SIG-M5 treated with dmso at 0.1 percent for 504 hours (cell line): ENCODE measurements around the gene TLK1.

Source experiments
- DNase-seq: peaks from one replicate; lab custom pipeline; 2025; ENCODE audit not compliant: unreplicated experiment; lab: John Stamatoyannopoulos, UW

Gene TLK1

GRCh38 chr2:171160119-171160955, at the start of gene TLK1:
TLK1 (minus strand) TSS chr2:171160893; CDS start chr2:171160428, 465 bp downstream.
- peak; percentile 86 for DNase-seq

DNA sequence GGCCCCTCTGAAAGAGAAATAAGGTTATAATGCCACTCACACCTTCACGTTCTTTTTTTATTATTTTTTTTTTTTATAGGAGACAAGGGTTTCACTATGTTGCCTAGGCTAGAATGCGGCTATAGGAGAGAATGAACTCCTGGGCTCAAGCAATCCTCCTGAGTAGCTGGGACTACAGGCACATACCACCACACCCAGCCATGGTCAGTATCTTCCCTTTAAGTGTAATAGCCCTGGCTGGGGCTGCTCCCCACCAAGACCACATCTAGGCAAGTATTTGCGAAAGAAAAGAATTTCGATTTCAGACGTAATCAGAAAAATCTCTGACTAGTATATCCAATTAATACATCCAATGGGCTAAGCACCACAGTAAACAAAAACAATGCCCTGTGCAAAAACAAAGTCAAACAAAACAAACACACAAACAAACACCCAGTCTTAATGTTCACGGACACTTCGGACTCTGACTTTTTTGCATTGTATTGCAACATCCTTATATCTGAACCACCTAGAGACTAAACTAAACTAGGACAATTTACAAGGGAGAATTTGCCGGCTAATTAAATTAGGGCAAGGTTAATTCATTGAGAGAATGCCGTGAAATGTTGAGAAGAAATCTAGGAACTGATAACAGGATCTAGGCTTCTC, 49.6 kb upstream of the TLK1 start:
- no peak for DNase-seq

DNA sequence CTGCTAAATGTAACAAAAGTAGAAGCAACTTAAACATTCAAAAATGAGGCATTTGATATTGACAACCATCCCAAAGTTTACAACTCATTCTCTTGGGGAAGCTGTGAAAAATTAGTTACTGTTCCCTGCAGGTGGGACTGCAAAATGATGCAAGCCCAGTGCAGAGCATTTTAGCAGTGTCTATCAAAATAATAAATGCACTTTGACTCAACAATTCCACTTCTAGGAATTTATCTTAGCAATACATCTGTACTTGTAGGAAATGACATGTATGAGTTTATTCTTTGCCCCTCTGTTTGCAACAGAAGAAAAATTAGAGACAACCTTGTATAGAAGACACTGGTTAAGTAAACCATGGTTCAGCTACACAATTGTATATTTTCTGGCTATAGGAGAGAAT, 48.0 kb upstream of the TLK1 start:
- no peak for DNase-seq

GRCh38 chr2:171206422-171207115, 45.9 kb upstream of the TLK1 start:
- no peak for DNase-seq

DNA sequence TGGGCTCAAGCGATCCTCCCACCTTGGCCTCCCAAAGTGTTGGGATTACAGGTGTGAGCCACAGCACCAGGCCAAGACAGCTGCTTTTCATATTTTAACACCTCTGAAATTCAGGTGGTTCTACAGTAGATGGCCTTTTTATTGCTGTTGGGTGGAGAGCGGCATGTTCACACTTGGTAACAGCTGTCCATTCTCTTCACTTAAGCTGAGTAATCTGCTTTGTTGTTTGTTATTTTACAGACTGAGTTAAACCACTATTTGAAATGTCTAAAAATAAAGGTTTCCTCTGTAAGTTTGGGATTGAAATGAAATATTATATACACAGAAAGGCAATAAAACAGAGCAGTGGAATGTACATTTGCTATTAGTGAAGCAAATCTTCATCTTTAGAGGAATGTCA, 44.9 kb upstream of the TLK1 start:
- no peak for DNase-seq

- no peak for DNase-seq
Measured at GRCh38 chr2:171201767-171202166, 41.1 kb upstream of the TLK1 start.

DNA sequence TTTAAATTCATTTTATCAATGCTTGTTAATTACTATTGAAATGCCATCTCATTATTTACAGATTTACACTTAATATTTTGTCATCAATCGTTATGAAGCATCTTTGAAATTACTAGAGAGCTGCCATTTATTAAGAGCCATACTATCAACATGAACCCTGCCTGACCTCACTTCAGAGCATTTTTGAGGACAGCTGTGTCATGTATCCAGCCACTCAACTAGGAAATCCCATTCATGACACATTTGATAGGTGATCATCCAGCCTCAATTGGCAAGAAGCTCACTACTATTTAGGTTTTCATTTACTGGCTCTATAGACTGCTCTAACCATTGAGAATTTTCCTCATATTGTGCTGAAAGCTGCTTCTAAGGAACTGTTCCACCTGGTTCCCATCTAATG, 40.6 kb upstream of the TLK1 start:
- no peak for DNase-seq

GRCh38 chr2:171200469-171200868, 39.8 kb upstream of the TLK1 start:
- no peak for DNase-seq

GRCh38 chr2:171191021-171191420, 30.3 kb upstream of the TLK1 start:
- no peak for DNase-seq

DNA sequence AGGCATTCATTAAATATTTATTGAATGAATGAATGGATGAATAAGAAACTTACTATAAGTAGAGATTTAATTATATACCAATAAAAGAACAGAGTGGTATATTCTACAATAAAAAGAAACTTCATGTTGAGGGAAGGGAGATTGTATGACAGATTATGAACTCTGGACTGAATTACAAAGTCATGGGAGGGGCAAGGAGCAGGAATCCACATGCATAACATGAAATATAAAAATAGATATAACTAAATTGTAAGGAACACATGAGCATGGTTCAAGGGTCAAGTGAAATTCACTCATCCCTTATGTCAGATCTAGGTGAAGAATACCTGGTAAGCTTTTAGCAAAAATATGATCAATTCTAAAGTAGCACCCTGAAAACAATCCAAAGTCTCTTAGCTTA, 27.1 kb upstream of the TLK1 start:
- no peak for DNase-seq

- no peak for DNase-seq
Measured at GRCh38 chr2:171187177-171187576, 26.5 kb upstream of the TLK1 start.

DNA sequence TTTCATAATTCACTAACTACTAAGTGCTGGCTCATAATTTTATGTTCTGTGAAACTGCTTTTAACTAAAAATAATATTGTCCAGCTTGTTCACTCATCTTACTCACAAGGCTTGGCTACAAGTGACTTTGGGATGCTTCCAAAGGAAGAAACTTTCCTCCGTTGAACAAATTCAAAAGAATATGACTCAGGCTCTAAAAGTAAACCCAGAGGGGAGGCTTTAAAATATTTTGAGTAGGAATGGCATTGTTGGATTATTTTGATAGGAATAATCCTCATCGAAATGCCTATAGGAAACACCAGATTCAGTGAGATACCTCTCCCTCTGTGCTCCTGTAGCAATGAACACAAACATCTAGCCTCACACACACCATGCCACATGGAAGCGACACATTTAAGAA, 25.2 kb upstream of the TLK1 start:
- no peak for DNase-seq

GRCh38 chr2:171185165-171185818, 24.6 kb upstream of the TLK1 start:
- no peak for DNase-seq

GRCh38 chr2:171181064-171182049, 20.7 kb upstream of the TLK1 start:
- DNase-seq: no peak

- no peak for DNase-seq
Measured at GRCh38 chr2:171180229-171180930, 19.7 kb upstream of the TLK1 start.

DNA sequence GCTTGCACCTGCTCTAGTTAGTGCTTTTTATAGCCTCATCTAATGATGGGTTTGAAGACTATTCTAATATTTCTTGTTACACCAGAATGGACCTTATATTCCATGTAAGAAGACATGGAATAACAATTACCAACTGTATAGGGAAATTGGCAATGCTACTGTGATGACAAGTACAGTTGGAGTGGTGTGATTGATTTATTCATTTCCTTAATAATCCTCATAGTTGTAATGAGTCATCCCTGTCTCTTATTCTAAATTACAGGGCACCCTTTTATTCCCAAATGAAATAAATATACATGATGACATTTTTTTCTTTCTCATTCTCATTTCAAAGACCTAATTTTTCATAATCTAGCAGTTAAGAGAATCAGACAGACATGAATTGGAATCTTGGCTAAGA, 18.3 kb upstream of the TLK1 start:
- no peak for DNase-seq

- DNase-seq: no peak
Measured at GRCh38 chr2:171176516-171176915, 15.8 kb upstream of the TLK1 start.

GRCh38 chr2:171174075-171174474, 13.4 kb upstream of the TLK1 start:
- DNase-seq: no peak

DNA sequence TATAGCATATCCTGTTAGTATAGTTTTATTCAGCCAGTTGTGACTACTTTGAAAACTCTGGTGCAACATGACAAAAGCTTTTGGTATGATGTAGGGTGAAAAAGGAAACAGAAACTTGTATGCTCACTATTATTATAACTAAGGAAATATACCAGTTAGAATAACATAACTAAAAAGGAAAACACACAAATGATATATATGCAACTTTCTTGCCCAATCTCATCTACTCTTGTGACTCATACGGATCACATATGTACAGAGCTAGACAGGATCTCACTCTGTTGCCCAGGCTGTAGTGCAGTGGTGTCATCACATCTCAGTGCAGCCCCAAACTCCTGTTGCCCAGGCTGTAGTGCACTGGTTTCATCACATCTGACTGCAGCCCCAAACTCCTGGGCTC, 12.4 kb upstream of the TLK1 start:
- DNase-seq: no peak

DNA sequence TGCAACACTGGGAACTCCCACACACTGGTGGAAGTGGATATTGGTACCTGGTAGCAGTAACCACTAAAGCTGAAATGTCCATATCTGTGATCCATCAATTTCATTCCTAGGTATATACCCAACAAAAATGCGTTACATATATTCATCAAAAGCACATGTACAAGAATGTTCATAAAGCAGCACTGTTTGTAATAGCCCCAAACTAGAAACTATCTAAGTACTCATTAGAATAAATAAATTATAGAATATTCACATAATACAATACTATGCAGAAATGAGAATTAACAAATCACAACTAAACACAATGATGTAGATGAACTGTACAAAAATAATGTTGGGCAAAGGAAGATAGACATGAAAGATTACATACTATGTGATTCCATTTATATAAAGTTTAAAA, 11.1 kb upstream of the TLK1 start:
- no peak for DNase-seq
